ENCODE data around the gene KCTD17.
A peak's percentile ranks its signal among the peaks of the same experiment; 100 is the strongest.

KCTD17 gene, protein sequence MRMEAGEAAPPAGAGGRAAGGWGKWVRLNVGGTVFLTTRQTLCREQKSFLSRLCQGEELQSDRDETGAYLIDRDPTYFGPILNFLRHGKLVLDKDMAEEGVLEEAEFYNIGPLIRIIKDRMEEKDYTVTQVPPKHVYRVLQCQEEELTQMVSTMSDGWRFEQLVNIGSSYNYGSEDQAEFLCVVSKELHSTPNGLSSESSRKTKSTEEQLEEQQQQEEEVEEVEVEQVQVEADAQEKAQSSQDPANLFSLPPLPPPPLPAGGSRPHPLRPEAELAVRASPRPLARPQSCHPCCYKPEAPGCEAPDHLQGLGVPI

DNA sequence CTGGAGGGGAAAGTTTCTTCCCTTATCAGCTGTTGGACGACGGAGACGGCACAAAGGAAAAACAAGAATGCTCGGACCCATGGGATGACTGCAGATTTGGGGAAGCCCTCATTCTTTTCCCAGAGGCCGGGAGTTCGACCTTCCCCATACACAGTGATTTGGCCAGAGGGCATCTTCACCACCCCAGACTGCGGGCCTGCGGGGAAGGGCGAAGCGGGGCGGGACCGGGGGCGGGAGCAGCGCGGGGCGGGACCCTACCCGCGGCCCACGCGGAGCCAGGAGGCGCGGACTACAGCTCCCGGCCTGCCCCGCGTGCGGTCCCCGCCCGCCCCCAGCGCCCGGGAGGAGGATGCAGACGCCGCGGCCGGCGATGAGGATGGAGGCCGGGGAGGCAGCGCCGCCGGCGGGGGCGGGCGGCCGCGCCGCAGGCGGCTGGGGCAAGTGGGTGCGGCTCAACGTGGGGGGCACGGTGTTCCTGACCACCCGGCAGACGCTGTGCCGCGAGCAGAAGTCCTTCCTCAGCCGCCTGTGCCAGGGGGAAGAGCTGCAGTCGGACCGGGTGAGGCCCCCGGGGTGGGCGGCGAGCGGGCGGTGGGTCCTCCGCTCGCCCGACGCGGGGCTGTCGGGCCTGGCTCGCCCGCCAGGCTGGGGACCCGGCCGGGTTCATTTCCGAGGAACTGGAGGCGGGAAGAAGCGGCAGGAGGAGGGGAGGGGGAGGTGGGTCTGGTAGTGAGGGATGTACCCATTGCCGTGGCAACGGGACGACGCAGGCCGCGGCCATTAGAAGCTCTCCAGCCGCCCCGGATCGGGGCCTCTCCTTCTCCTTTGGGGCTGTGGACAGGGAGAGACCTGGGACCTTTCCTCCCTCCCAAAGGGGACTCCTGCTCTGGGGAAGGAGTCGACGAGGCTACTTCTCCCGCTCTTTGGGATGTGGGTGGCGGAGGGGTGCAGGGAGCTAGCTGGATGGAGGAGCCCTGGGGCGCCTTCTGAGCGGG lies at the start of gene KCTD17:
TSS of gene KCTD17 (plus strand) at position 352 of the 995 bp plus-strand sequence. CDS start at position 371, 19 bp downstream.
- in situ Hi-C loops (cut with HindIII; ENCODE audit: low pct_ligation_motif_present, low pct_unique_long_range_greater_than_20kb, low sequenced_read_pairs), result no loop called here
- peak; percentile 72 for DNase-seq

DNA sequence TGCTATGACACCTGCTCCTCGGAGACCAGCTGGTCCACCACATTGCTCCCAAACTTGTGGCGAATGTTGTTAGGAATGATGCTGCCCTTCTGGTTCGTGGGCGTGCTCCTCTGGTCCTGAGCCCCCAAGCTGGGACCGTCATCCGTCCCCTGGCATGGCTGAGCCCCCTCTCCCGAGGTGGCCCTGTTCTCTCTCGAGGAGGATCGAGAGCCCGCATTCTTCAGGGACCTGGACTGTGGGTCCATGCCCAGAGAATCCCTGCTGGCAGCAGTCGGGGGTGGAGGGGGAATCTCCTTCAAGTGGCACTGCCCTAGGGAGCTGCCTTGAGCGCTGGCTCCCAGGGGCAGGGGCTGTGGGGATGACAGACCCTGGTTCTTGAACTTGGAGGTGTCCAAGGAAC lies 49.7 kb upstream of the KCTD17 start:
- in situ Hi-C loops (cut with HindIII; ENCODE audit: low pct_ligation_motif_present, low pct_unique_long_range_greater_than_20kb, low sequenced_read_pairs), result no loop called here
- no peak for DNase-seq

DNA sequence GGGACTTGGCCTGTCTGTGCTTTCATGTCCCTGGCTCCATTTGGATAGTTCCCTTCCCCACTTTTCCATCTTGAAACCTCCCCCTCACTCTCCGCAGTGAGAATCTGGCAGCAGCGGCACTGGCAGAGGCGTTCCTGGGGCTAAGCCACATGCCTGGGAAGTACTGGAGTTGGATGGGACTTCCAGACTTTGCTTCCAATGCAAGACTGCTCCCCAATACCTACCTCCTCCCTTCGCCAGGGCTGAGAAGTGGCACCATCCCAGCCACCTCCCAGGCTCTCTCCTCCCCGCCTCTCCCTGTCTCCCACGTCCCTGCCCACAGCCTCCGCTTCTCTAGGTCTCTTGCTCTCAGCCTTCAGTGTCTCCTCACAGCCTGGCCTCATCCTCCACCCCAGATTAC lies 48.9 kb upstream of the KCTD17 start:
- no peak for DNase-seq

DNA sequence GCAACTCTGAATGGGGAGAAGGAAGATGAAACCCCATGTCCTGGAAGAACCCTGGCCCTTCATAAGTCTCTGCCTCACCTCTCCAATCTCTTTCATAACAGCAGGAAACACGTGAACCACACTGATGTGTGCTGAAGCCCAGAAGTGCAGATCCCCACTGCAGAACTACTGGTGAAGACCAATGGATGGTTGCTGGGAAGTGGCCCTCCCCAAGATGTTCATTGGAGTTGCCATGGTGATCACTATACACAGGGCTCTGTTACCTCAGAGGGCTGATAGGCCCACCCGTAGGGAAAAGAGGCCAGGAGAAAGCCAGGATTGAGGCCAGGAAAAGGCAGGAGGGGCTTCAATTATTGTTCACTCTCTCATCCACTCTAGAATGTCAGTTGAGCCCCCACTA lies 43.9 kb upstream of the KCTD17 start:
- in situ Hi-C loops (cut with HindIII; ENCODE audit: low pct_ligation_motif_present, low pct_unique_long_range_greater_than_20kb, low sequenced_read_pairs), result no loop called here
- no peak for DNase-seq

More for the DNA sequence above, 48.9 kb upstream of the KCTD17 start:
- in situ Hi-C loops (cut with HindIII; ENCODE audit: low pct_ligation_motif_present, low pct_unique_long_range_greater_than_20kb, low sequenced_read_pairs), result no loop called here

DNA sequence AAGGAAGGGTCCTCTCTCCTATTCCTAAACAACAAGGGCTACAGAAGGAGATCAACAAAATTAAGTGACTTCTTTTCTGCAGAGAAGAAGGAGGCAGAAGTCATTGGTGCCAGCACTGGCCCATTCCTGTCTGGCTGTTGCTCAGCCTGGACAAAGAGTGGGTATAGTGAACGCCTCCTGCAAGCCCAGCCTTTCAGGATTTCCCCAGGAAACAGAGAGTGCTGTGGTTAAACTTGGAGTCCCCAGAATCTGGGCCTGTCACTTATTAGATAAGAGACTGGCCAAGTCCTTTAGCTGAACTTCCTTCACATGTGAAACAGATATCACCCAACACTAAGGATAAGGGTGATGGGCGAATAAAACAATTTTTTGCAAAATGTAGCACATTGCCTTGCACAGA lies 43.2 kb upstream of the KCTD17 start:
- in situ Hi-C loops (cut with HindIII; ENCODE audit: low pct_ligation_motif_present, low pct_unique_long_range_greater_than_20kb, low sequenced_read_pairs), result no loop called here
- no peak for DNase-seq

DNA sequence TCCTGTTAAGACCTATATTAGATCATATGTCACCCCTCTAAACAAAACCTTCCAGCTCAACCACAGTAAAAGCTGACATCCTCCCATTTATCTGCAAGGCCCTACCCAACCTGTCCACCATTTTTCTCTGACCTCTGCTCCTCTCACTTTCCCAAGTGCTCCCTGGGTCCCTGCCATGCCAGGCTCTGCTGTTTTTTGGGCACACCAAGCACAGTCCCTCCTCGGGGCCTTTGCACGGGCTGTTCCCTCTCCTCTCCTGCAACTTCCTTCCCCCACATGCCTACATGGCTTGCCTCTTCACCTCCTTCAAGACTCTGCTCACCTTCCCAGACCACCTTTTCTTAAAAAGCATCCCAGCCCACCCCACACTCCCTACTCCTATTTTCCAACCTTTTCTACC lies 42.1 kb upstream of the KCTD17 start:
- in situ Hi-C loops (cut with HindIII; ENCODE audit: low pct_ligation_motif_present, low pct_unique_long_range_greater_than_20kb, low sequenced_read_pairs), result no loop called here
- no peak for DNase-seq

DNA sequence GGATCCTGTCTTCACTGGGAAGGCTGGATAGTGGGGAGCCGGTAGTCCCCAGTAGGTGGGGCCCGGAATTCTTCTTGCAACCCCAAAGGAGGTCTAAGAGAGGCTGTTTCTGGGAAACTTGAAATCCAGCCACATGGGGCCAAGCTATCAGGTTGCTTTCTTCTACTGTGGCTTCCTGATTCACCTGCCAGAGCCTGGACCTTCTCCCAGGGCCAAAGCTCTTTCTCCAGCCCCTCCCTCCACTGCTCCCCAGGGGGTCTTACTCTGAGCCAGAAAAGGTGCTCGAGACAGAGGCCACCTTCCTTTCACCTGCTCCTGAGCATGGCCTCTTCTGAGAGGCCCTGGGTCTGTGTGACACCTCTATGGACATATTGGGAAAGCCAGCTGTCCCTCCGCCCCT lies 41.4 kb upstream of the KCTD17 start:
- in situ Hi-C loops (cut with HindIII; ENCODE audit: low pct_ligation_motif_present, low pct_unique_long_range_greater_than_20kb, low sequenced_read_pairs), result no loop called here

DNA sequence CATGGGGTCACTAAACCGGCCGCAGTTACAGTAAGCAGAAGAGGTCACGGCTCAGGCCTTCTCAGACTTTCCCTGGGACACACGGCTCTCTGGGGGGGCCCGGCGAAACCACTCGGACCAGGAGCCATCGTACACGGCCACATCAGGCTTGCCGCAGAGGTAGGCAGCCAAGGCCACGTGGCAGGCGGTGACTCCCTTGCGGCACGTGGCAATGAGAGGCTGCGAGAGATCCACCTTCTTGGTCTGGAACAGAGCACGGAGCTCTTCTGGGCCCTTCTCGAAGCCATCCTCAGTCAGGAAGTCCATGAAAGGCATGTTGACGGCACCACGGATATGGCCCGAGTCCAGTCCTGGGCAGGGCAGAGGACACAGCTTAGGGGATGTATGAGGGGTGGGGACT lies 40.6 kb upstream of the KCTD17 start:
- no peak for DNase-seq
- in situ Hi-C loops (cut with HindIII; ENCODE audit: low pct_ligation_motif_present, low pct_unique_long_range_greater_than_20kb, low sequenced_read_pairs), result no loop called here

More for the DNA sequence above, 41.4 kb upstream of the KCTD17 start:
- no peak for DNase-seq

DNA sequence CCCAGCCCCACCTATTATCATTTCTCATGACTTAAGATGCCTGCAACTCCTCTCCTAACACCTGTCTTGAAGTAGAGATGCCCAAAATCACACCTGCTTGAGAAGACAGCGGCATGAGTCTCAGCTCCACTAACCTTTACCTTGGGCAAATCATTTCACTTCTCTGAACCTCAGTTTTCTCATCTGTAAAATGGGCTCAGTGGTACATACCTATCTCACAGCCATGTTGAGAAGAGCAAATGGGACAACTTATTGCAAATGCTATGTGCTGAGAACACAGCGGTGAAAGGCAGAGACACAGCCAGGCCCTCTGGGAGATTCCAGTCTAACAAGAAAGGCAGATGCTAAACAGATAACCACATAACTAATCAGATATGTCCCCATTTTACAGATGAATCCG lies 40.1 kb upstream of the KCTD17 start:
- DNase-seq, result no peak
- in situ Hi-C loops (cut with HindIII; ENCODE audit: low pct_ligation_motif_present, low pct_unique_long_range_greater_than_20kb, low sequenced_read_pairs), result no loop called here

DNA sequence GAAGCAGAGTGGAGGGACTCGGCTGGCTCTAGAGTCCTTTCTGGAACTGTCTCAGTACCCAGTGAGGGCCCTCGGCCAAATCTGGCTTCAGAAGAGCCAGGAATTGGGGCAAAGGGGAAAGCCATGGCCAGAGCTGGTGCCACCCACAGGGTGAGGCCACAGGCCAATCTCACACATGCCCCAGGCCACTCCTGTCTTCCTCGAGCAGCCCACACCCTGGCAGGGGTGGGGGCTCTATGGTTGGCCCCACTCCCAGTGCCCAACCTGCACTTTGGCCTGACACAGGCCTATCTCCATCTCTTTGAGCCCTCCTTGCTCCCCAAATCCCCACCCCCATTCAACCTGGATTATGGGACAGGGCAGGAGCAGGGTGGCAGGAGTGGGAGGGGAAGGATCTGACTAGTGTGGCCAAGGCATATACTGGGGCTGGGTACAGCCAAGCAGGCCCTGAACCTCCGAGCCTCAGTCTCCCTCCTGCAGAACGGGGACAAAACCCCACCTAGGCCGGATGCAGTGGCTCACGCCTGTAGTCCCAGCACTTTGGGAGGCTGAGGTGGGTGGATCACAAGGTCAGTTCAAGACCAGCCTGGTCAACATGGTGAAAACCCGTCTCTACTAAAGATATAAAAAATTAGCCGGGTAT lies 39.2 kb upstream of the KCTD17 start:
- in situ Hi-C loops (cut with HindIII; ENCODE audit: low pct_ligation_motif_present, low pct_unique_long_range_greater_than_20kb, low sequenced_read_pairs), result no loop called here

DNA sequence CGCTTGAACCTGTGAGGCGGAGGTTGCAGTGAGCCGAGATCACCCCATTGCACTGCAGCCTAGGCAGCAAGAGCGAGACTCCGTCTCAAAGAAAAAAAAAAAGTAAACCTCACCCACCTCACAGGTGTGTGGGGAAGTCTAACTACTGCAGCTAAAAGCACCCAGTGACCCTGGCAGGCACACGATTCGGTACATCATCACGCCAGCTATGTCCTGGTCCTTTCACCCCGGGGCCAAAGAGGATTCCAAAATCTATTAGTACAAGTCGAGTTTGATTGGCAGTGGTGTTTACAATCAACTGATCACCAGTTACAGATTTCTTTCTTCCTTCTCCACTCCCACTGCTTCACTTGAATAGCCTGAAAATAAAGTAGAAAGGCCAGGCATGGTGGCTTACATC lies 38.6 kb upstream of the KCTD17 start:
- in situ Hi-C loops (cut with HindIII; ENCODE audit: low pct_ligation_motif_present, low pct_unique_long_range_greater_than_20kb, low sequenced_read_pairs), result no loop called here
- DNase-seq, result no peak

More for the DNA sequence above, 39.2 kb upstream of the KCTD17 start:
- DNase-seq, result no peak

DNA sequence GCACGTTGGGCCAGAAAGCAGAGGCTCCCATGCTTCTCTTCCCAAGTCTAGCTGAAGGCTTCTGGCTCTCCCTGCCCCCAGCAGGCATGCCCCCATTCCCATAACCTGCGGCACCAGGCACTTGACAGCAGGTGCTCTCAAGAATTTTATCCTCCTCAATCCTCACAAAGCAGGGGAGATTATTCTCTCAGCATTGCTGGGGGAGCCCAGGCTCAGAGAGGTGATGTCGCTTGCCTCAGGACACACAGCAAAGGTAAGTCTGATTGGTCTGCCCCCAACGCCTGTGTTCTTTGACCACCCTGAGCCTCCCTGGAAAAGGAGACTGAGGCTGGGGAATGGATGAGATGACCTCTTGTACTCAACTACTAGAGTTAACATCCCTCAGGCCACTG lies 37.1 kb upstream of the KCTD17 start:
- DNase-seq, result no peak
- in situ Hi-C loops (cut with HindIII; ENCODE audit: low pct_ligation_motif_present, low pct_unique_long_range_greater_than_20kb, low sequenced_read_pairs), result no loop called here

DNA sequence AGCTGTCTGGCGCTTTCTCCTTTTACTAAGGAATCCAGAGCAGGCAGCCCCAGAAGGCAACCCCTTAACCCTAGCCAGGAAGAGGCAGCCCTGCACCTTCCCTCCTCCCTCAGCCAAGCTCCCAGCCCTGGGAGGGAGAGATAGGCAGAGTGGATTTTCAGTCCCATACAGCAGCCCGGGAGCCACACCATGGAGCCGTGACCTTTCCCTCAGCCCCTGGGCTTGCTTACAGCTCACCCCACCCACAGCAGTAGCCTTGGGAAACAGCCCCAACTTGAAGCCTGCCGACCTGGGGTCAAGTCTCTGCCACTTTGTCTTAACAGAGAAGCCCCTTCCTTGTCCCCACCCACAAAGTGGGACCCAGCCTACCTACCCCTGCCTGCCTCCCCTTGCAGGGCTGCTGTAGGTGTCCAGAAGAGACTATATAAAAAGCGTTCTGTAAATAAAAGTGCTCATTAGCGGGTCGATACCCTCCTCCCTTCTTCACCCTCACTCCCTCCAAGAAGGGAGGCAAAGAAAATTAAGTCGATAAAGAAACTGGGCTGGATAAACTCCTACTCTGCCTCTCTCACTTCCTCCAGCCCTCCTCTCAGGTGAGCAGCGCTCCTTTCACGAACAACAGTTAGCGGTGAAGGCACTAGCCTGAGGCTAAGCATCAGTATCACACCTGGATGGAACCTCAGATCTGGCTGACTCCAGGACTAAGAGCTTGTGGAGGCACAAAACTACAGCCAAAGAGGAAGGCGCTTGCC lies 36.5 kb upstream of the KCTD17 start:
- DNase-seq, result no peak
- in situ Hi-C loops (cut with HindIII; ENCODE audit: low pct_ligation_motif_present, low pct_unique_long_range_greater_than_20kb, low sequenced_read_pairs), result no loop called here

DNA sequence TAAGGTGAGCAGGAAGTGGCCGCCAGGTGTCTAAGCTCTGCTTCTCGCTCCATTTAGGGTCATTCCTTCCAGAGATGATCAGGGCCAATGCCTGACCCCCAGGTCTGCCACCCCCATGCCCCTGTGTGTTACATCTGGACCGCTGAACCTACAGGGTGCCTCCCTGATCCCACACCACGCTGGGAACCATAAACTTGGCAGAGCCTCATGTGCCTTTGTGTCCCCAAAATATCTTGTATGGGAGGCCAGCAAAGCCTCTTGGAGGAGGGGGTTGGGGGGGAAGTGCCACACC lies 36.0 kb upstream of the KCTD17 start:
- no peak for DNase-seq
- in situ Hi-C loops (cut with HindIII; ENCODE audit: low pct_ligation_motif_present, low pct_unique_long_range_greater_than_20kb, low sequenced_read_pairs), result no loop called here

DNA sequence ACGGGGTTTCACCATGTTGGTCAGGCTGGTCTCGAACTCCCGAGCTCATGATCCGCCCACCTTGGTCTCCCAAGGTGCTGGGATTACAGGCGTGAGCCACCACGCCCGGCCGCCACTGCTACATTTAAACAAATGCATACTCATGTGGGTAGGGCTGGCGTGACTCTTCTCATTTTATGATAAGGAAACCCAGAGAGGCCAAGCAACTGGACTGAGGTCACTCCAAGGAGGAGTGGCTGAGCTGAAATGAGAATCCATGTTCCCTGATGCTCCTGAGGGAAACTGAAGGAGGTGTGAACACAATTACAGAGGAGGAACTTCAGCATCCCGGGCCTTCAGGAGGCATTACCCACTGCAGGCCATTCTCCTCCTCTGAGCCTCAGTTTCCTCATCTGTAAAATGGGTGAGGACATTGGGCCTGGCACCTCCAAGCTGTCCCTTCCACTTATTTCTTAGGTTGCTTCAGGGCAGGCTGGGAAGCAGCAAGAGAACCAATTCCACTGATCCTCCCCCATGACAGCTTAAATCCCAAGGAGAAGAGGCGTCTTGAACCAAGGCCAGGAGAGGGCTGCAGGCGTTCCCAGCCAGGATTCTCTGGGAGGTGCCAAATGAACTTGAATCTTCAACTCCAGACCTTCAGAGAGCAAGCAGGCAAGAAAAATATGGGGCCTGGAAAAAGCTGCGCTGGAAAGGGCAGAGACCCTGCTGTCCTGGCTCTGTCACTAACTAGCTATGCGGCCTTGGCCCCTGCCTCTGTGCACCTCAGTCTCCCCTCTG lies 35.2 kb upstream of the KCTD17 start:
- in situ Hi-C loops (cut with HindIII; ENCODE audit: low pct_ligation_motif_present, low pct_unique_long_range_greater_than_20kb, low sequenced_read_pairs), result no loop called here
- no peak for DNase-seq

DNA sequence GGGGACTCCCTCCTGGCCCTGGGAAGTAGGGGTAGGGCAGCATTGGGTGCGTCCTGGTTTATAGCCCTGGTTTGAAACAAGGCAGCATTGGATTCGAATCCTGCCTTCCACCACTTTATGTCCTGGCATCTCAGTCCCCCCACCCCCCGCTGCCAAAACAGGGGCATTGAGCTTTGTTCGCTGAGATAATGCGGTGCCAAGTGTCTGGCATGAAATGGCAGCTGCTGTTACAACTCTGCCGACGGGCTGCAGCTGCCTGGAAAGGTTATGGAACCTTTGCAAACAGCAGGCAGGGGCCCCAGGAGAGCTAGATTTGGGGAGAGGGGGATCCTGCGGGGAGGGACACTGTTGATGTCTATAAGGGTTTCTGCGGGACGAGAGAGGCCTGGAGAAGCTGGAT lies 34.2 kb upstream of the KCTD17 start:
- in situ Hi-C loops (cut with HindIII; ENCODE audit: low pct_ligation_motif_present, low pct_unique_long_range_greater_than_20kb, low sequenced_read_pairs), result no loop called here
- no peak for DNase-seq

DNA sequence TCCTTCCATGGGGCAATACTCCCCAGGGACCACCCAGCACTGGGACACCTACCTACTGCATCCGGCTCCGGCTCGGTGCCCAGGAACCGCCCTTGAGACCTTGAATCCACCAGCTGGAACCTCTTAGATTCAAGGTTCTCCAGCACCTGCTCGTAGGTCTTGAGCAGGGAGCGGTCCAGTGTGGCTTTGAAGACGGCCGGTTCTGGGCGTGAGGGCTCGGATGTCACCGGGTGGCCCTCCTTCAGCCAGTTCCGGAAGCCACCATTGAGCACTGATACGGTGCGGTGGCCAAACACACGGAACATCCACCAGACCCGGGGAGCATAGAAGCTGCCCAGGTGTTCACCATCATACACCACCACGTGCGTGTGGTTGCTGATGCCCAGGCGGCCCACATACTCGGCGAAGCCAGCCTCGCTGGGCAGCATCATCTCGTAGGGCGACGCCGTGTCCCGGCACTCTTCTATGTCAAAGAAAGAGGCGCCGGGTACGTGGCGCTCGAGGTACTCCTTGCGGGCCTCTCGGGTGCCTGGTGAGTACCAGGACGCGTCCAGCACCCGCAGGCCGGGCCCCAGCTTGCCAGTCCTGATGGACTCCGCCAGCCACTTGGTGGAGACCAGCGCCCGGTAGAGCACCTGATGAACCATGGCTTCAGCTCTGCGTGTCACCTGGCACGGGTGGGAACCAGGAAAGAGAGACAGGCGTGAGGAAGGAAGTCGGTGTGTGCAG lies 33.3 kb upstream of the KCTD17 start:
- no peak for DNase-seq
- in situ Hi-C loops (cut with HindIII; ENCODE audit: low pct_ligation_motif_present, low pct_unique_long_range_greater_than_20kb, low sequenced_read_pairs), result no loop called here

All from ACHN (cell line).